WTC11 (cell line): ENCODE data around the gene GRK1. TPM values are rescaled to one million over a fixed set of nuclear protein-coding genes. Genes with fewer than 3 reads are reported as not detected.

Source experiments
- ATAC-seq: fragments of 200-7000 bp; cut with Tn5 transposase; 2 replicates; pipeline ENCODE4 v1.10.0; 2021; ENCODE audit warnings: mild to moderate bottlenecking, moderate library complexity
- CTCF ChIA-PET: fragments of 300-600 bp; sonication (Branson Sonifier 250); formaldehyde crosslinking; loops from one replicate; lab custom pipeline; 2021; ENCODE audit warnings: antibody characterized with exemption; lab: Charles Lee
- POLR2A ChIA-PET: fragments of 350-600 bp; sonication (Branson Sonifier 250); formaldehyde crosslinking; loops from one replicate; lab custom pipeline; 2021; ENCODE audit warnings: antibody characterized with exemption; lab: Charles Lee
- DNase-seq: peaks from one replicate; pipeline ENCODE4 v3.0.0; 2021; ENCODE audit warnings: low spot score
- H3K27ac Mint-ChIP-seq: 2 replicates; pipeline ENCODE4 v1.8.0; 2021; ENCODE audit warnings: mixed read lengths
- H3K27me3 Mint-ChIP-seq: 2 replicates; pipeline ENCODE4 v1.8.0; 2021; ENCODE audit warnings: low read depth, mild to moderate bottlenecking, moderate library complexity, mixed read lengths
- H3K36me3 Mint-ChIP-seq: 2 replicates; pipeline ENCODE4 v1.8.0; 2021; ENCODE audit warnings: mixed read lengths
- H3K4me1 Mint-ChIP-seq: 2 replicates; pipeline ENCODE4 v1.8.0; 2022; ENCODE audit warnings: mixed read lengths
- H3K4me3 Mint-ChIP-seq: 2 replicates; pipeline ENCODE4 v1.8.0; 2021; ENCODE audit warnings: mild to moderate bottlenecking, moderate library complexity, mixed read lengths
- H3K9me3 Mint-ChIP-seq: 2 replicates; pipeline ENCODE4 v1.8.0; 2021; ENCODE audit warnings: mixed read lengths
- ATF2 ChIP-seq: sonication (generic); formaldehyde crosslinking; IDR thresholded peaks from 2 replicates; pipeline ENCODE4 v1.8.1; 2022; ENCODE audit warnings: low read depth, missing genetic modification reagents, borderline replicate concordance
- CREM ChIP-seq: sonication (generic); formaldehyde crosslinking; IDR thresholded peaks from 2 replicates; pipeline ENCODE4 v1.8.1; 2022; ENCODE audit warnings: mild to moderate bottlenecking, missing genetic modification reagents, moderate library complexity
- E2F5 ChIP-seq: sonication (generic); formaldehyde crosslinking; IDR thresholded peaks from 2 replicates; pipeline ENCODE4 v1.8.1; 2022; ENCODE audit warnings: mild to moderate bottlenecking, moderate library complexity, missing genetic modification reagents
- ETV6 ChIP-seq: sonication (generic); formaldehyde crosslinking; IDR thresholded peaks from 2 replicates; pipeline ENCODE4 v1.8.1; 2022; ENCODE audit warnings: mild to moderate bottlenecking, missing genetic modification reagents
- IRF1 ChIP-seq: sonication (generic); formaldehyde crosslinking; IDR thresholded peaks from 2 replicates; pipeline ENCODE4 v1.8.0; 2023; ENCODE audit warnings: missing genetic modification reagents
- MLX ChIP-seq: sonication (generic); formaldehyde crosslinking; IDR thresholded peaks from 2 replicates; pipeline ENCODE4 v1.8.1; 2023; ENCODE audit warnings: mild to moderate bottlenecking, missing genetic modification reagents, moderate library complexity
- PREB ChIP-seq: sonication (generic); formaldehyde crosslinking; IDR thresholded peaks from 2 replicates; pipeline ENCODE4 v1.8.1; 2022; ENCODE audit warnings: mild to moderate bottlenecking, missing genetic modification reagents, moderate library complexity, borderline replicate concordance
- RELA ChIP-seq: sonication (generic); formaldehyde crosslinking; IDR thresholded peaks from 2 replicates; pipeline ENCODE4 v1.8.1; 2022; ENCODE audit warnings: missing genetic modification reagents, mild to moderate bottlenecking, borderline replicate concordance
- SMAD3 ChIP-seq: sonication (generic); formaldehyde crosslinking; IDR thresholded peaks from 2 replicates; pipeline ENCODE4 v1.8.0; 2022; ENCODE audit warnings: missing genetic modification reagents, mild to moderate bottlenecking, borderline replicate concordance
- SOX15 ChIP-seq: fragments of 250-450 bp; sonication (Bioruptor Pico); IDR thresholded peaks from 2 replicates; pipeline ENCODE4 v1.9.0; 2021; ENCODE audit warnings: mild to moderate bottlenecking
- SP1 ChIP-seq: sonication (generic); formaldehyde crosslinking; conservative IDR thresholded peaks from 2 replicates; pipeline ENCODE4 v1.8.1; 2022; ENCODE audit warnings: missing genetic modification reagents
- ZBTB21 ChIP-seq: sonication (generic); formaldehyde crosslinking; IDR thresholded peaks from 2 replicates; pipeline ENCODE4 v1.8.1; 2023; ENCODE audit warnings: mild to moderate bottlenecking, missing genetic modification reagents, borderline replicate concordance
- ZNF281 ChIP-seq: sonication (generic); formaldehyde crosslinking; IDR thresholded peaks from 2 replicates; pipeline ENCODE4 v1.8.0; 2023; ENCODE audit warnings: mild to moderate bottlenecking, missing genetic modification reagents
- ZNF317 ChIP-seq: sonication (generic); formaldehyde crosslinking; IDR thresholded peaks from 2 replicates; pipeline ENCODE4 v1.8.1; 2023; ENCODE audit warnings: low read depth, mild to moderate bottlenecking, moderate library complexity, missing genetic modification reagents, borderline replicate concordance
- ZNF532 ChIP-seq: fragments of 250-450 bp; sonication (Bioruptor Pico); IDR thresholded peaks from 2 replicates; pipeline ENCODE4 v1.9.0; 2021; ENCODE audit warnings: mild to moderate bottlenecking, borderline replicate concordance
- total RNA-seq: library from RNA; stranded (reverse); gene quantifications from 3 replicates; pipeline ENCODE4 v1.2.3, GENCODE V29; 2021

Gene GRK1
- total RNA-seq, 1 experiment from 2014 or later: 0.17 TPM

- ChIA-PET POLR2A (no interaction called here), CTCF (interaction anchor here (0.6 to 1.4 kb wide), 4 partner anchors 30 to 104 kb away, joined by 4 to 9 read pairs (median 4); no protein-coding TSS in a partner anchor)
- peaks cover 9% of the 10 kb centered on the region; the same call in 1 of the 2 replicates for H3K9me3 Mint-ChIP-seq
- no peak overlapping the region for H3K27ac Mint-ChIP-seq
- DNase-seq (no peak), ATAC-seq (no peak)
- peaks cover 33% of the 10 kb centered on the region for H3K36me3 Mint-ChIP-seq
- H3K27me3 Mint-ChIP-seq: no peaks in the 10 kb centered on the region
- H3K4me3 Mint-ChIP-seq: no peak overlapping the region
- peaks cover 15% of the 10 kb centered on the region for H3K4me1 Mint-ChIP-seq
- no peak for TF ChIP-seq SOX15 (CRISPR knock-in tag)
- no peak for TF ChIP-seq IRF1 (CRISPR knock-in tag)
- no peak for TF ChIP-seq MLX
- TF ChIP-seq E2F5 (CRISPR knock-in tag): no peak
- TF ChIP-seq ATF2 (CRISPR knock-in tag): no peak
- no peak for TF ChIP-seq SP1
- no peak for TF ChIP-seq ZBTB21
- no peak for TF ChIP-seq ZNF281 (CRISPR knock-in tag)
- no peak for TF ChIP-seq CREM
- TF ChIP-seq ZNF532 (CRISPR knock-in tag): no peak
- TF ChIP-seq RELA: no peak
- TF ChIP-seq ZNF317 (CRISPR knock-in tag): no peak
- no peak for TF ChIP-seq PREB (CRISPR knock-in tag)
- no peak for TF ChIP-seq SMAD3 (CRISPR knock-in tag)
- TF ChIP-seq ETV6: no peak
These were observed 46.8 kb upstream of the GRK1 start for GRCh38 chr13:113620036-113620796.
